Fibroblast of skin of left biceps (primary cell): ENCODE data around the gene SLC22A23.

ENCODE experiments used
- DNase-seq, 2 experiments: peaks; one replicate each; pipeline ENCODE4 v3.0.0-alpha.2; 2013; ENCODE audit warnings: low read depth in 2 of 2

The SLC22A23 gene

DNA sequence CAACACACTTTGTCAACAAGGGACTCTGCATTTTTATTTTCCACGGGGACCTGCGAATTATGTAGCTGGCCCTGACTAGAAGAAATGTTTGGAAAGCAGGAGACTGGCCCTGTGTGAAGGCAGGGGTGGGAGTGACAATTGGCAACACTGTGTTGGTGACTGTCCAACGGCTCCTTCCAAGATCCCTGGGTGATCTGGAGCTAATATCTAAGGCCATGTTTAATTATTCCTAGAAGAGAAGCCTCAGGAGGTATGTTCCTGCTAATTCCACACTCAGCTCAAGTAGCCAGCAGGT lies 13.7 kb downstream of the SLC22A23 start:
- DNase-seq = no peak

GRCh38 chr6:3442431-3443220 lies 14.2 kb downstream of the SLC22A23 start:
- DNase-seq = peak in 1 of 2 experiments; percentile 26

DNA sequence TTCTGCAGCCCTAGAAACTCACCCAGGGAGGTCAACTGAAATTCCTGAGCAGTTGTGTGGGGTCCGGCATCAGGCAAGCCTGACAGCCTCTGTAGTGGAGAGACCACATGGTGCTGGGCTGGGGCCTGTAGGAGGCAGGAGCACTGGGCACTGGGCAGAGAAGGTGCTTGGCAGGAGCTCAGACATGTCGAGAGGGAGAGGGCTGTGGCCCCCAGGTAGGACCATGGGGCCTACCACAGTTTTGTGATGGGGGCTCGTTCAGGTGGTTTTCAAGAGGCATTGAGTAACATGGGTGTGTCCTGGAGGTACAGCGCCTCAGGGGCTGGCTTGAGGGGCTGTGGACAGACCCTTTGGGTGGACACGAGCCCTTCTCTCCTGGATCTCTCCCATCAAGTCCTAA lies 15.9 kb downstream of the SLC22A23 start:
- no peak for DNase-seq

GRCh38 chr6:3439961-3440360 lies 16.9 kb downstream of the SLC22A23 start:
- DNase-seq = no peak

DNA sequence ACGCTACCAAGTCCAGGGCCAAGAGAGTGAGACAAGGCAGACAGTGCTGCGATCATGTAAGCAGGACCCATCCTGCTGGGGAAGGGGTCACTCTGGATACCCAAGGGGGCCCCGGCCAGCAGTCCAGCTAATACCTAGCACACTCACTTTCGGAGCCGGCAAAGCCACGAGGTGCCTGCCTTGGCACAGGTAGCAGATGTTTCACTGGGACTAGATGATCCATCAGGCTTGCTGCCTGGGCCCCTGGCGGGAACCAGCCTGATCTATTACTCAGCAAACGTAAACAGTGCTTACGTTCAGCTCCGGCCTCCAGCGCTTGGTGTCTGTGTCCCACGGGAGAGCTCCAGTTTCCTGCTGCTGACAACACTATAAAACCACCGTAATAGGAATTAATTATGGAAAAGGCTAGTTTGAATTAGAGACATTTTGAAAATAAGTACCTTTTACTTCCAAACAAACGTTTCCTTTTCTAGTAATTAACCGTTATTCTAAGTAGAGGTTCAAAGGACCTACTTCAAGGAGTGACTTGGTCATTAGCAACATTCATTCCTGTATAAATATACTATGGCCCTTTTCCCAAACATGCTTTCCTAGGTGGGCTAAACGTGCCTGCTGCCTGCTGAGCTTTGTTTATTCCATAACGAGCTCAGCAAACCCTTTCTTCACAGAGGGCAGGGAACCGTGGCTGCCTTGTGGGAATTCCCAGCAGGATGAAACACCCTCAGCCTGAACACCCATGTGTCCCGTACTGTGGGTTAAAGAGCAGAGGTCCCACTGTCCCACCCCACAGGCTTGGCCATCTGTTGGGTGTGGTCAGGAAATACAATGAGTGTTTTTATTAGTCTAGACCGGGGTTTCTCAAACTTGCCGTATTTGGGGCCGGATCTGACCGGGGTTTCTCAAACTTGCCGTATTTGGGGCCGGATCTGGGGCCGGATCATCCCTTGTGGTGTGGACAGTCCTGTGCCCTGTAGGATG lies 18.4 kb downstream of the SLC22A23 start:
- peak; percentile 59 to 66 for DNase-seq

DNA sequence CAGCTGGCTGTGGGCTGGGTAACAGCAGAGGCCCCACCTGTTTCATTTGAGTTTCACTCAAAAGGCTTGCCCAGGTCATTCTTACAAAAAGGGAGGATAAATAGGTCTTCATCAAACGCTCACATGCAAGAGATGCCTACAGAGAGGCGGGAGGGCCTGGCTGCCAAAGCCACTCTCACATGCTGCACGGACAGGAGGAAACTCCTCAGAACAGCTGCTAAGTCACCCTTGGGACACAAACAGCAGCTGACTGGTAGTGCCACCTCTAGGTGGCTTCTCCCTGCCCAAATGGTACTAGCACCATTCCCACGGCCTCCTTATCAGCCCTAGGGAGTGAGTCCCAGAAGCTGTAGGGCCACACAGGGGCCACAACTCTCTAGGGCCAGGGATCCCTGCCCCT lies 23.8 kb downstream of the SLC22A23 start:
- no peak for DNase-seq

DNA sequence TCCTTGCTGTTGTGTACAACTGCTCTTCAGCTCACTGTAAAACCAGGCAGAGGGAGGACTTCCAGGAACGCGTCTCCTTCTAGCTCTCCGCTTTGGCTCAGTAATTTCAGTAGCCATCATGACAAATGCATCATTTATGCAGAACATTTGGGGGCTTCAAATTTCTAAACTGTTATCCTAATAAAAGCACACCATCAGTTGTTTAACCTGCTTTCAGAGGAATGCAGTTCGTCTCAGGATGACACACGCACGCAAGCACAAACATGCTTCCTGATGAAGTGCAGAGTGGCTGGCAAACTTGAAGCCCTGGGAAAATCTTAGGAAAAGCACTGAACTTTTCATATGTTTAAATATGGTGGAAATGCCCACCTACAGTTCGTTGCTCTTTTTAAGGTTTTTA lies 24.4 kb downstream of the SLC22A23 start:
- DNase-seq = no peak

- DNase-seq = no peak
Measured at GRCh38 chr6:3431994-3432393, 24.9 kb downstream of the SLC22A23 start.

DNA sequence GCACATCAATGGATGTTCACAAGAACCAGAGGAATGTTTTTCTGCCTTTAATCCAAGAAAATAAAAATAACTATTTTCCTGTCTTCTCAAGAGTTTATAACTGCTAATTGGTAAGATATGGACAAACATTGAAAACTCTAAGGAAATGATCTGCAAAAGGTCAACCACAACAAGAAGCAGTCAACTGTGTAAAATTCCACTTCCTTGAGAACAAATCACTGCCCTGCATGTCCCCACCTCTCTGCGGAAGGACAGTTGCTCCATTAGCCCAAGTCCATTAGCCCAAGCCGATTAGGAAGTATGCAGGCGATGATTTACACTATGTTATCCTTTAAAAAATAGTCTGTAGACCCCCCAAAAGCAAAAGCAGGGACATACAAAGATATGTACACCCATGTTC lies 27.6 kb downstream of the SLC22A23 start:
- DNase-seq = no peak

- DNase-seq = no peak
Measured at GRCh38 chr6:3428700-3429099, 28.1 kb downstream of the SLC22A23 start.

GRCh38 chr6:3428247-3428646 lies 28.6 kb downstream of the SLC22A23 start:
- no peak for DNase-seq

- DNase-seq = no peak
Measured at GRCh38 chr6:3427687-3428085, 29.2 kb downstream of the SLC22A23 start.

DNA sequence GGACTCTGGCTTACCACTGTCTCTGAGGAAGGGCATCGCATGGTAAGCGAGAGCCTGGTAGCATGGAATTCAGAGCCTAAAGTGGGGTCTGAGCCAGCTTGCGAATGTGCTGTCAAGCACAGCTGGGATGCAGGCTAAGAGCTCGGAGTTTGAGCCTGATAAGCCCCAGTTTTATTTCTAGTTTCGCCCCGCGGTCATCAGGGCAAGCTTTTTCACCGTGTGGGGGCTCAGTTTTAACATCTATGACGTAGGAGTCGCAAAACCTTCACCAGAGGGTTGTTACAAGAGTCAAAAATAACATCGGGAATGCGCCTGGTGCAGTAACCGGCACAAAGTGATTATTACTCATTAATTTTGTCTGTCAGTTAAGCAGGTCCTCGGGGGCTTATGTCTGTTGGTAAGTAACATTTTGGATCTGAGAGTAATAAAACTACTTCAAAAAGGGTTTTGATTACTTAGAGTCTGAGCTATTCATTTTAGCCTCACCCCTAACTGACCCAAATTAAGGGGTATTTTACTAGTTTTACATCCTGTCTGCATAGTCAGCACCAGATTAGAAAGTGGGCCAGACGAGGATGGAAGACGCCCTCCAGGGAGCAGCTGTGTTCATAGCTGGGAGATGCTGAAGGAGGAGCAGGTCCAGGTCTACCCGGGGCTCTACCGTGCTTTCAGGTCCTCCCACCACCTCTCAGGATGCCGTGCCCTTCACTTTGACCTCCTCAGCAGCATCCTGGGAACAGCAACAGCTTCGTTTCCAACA lies 29.7 kb downstream of the SLC22A23 start:
- DNase-seq = no peak

DNA sequence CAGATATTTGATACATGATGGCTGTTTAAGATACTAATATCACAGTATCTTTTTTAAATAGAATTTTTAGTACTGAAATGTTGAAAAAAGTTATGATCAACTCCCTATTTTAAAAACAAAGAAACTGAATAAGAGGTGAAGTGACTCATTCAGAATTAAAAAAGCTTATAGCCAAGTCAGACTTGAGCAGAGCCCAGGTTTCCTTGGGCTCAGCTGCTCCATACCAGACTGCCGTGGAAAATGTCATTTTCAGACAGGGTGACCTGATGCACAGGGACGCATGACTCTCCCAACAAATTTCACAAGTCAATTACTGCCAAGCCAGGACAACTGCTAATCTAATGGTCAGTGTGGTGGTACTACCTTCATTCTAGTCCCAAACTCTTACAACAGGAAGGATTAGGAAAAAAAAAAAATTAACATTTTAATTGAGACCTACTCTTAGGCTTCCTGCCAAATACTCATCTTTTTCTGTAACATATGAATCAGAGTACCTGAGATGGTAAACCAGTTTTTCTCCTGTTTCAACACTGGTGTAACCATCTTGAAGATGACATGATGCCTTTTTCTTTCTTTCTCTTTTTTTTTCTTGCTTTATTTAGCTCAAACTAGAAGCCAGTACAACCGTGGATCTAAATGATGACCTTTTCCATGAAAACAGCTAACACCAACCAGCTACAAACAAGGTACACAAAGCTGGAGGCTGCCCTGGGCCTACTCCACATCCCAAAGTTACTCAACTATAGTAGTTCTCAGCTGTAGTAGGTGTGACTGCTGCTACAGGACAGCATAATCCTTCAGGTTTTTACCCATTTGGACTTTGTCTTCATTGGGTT lies 30.5 kb downstream of the SLC22A23 start:
- DNase-seq = no peak

DNA sequence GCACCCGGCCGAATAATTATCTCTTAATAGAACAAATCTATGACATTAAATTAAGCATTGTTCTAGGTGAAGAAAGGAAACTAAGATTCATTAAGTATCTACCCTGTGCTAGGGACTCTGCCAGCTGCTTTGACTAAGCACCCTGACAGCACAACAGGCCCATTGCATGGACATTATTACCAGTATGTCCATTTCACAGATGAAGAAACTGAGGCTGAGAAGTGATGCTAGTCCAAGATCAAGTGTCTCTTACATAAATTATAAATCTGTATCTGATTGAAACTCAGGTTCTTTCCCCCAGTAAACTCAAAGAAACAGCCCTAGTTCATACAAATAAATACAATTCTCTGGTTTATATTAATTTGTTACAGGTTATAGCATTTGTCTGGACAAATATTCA lies 31.3 kb downstream of the SLC22A23 start:
- no peak for DNase-seq

GRCh38 chr6:3424185-3424927 lies 32.5 kb downstream of the SLC22A23 start:
- DNase-seq = no peak

- no peak for DNase-seq
Measured at GRCh38 chr6:3423439-3424184, 33.2 kb downstream of the SLC22A23 start.

DNA sequence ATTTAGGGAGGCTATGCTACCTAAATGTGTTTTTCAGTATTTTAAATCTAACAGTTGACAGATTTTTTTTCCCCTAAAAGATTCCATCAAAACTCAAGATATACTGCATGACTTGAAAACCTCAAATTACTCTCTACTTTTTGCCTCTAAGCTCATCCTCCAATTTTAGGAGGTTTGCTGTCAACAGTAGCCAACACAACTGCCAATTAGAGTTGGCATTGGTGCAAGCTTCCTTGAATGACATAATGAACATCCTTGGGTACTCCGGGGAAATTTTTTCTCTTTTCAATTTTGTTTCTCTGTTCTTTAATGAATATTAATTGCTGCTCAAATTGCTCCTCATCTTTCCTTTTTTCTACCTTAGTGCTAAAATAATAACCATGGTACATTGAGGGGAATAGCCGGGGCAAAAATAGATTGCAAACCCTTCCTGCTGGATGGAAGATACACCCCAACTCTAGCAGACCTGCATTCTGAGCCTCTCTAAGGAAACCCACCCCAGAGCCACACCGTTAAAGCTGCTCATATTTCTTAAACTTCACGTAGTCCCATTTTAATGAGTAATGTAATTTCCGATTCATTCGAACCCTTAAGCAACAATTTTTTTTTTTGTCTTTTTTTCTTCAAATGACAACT lies 34.3 kb downstream of the SLC22A23 start:
- no peak for DNase-seq

DNA sequence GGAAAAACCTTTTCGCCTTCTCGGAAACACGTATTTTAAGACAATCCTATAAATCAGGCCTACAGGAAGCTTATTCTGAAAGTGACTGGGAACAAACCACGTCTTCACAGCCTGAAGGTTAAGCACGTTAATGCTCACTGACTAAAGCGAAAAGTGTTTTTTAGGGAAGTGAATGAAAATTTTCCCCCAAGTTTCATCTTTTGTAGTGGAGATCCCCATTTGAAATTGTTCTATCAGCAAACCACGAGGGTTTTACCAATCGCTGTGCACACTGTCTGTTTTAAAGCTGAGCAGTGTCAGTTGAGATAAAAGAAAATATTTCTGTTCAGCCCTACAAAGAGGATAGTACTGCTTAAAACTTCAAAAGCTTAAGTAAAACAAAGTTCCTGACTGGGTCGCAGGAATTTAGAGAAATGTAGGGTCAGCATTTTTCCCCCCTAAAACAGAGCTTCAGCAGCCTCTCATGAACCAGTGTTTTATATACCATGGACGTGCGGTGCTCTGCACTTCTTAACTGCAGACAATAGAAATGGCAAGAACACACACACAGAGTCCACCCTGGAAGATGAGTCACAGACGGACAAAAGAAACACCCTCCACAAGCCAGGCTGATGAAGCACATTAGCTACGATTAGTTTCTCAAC lies 34.9 kb downstream of the SLC22A23 start:
- no peak for DNase-seq
